ENCODE results near the gene ROBO4. TPM values are rescaled to one million over a fixed set of nuclear protein-coding genes. Genes with fewer than 3 reads are reported as not detected.

Gene ROBO4
- polyA plus RNA-seq, 2 of the 4 experiments (the other 2 are of a cell fraction) = not detected

GRCh38 chr11:124880958-124881357 lies 16.7 kb downstream of the ROBO4 start:
- no peak for FAIRE-seq
- Histone ChIP-seq H3K9me3 (no peaks in the 10 kb centered on the region), H3K4me2 (no peak overlapping the region), H3K4me3 (no peak overlapping the region), H3K27ac (no peak overlapping the region), H3K4me1 (0 out of 3 replicates have a peak, but pooled peaks cover 3% of the 10 kb centered on the region)
- TF ChIP-seq RNF2 (IDR thresholded peaks at IDR 0.05; ENCODE audit: borderline replicate concordance, low read depth) = no peak
- no peak for TF ChIP-seq HOXB5 (CRISPR knock-in tag; IDR thresholded peaks at IDR 0.05)
- TF ChIP-seq RFX5 (IDR thresholded peaks at IDR 0.05) = no peak
- TF ChIP-seq ZNF302 (CRISPR knock-in tag; IDR thresholded peaks at IDR 0.05) = no peak
- no peak for TF ChIP-seq ESRRA (IDR thresholded peaks at IDR 0.05; ENCODE audit: borderline replicate concordance, low read length)
- no peak for TF ChIP-seq RARB (CRISPR knock-in tag; IDR thresholded peaks at IDR 0.05)
- no peak for TF ChIP-seq E2F6 (IDR thresholded peaks at IDR 0.05; ENCODE audit: borderline replicate concordance, low read depth)
- TF ChIP-seq EHMT2 (IDR thresholded peaks at IDR 0.05; ENCODE audit: low read depth) = no peak
- TF ChIP-seq HES2 (IDR thresholded peaks at IDR 0.05) = no peak
- no peak for TF ChIP-seq TFCP2L1 (CRISPR knock-in tag; IDR thresholded peaks at IDR 0.05)
- TF ChIP-seq BHLHE40 (IDR thresholded peaks at IDR 0.05; ENCODE audit: low read depth, low read length) = no peak
- TF ChIP-seq HDAC2 (IDR thresholded peaks at IDR 0.05) = no peak
- no peak for TF ChIP-seq JUNB (IDR thresholded peaks at IDR 0.05)
- TF ChIP-seq ELK1 (IDR thresholded peaks at IDR 0.05; ENCODE audit: low read depth, low read length) = no peak
- ATAC-seq = no peak
- ChIA-PET CTCF (interaction anchor here (0.7 to 1.8 kb wide), 4 partner anchors 10 to 43 kb away, joined by 3 to 6 read pairs (median 4); no protein-coding TSS in a partner anchor), POLR2A (interaction anchor here (0.7 kb wide), 1 partner anchor 73 kb away, joined by 3 read pairs; the partner anchor contains the start of gene CCDC15)
- no peak for DNase-seq (ENCODE audit: low read depth in 1 of 2, low spot score in 1 of 2)
- WGBS (ENCODE audit: missing lambda C conversion rate) = 46% methylated on average over 3 of the region's 3 CpGs

- TF ChIP-seq REST (IDR thresholded peaks at IDR 0.05) (no peak), POLR2A (IDR thresholded peaks at IDR 0.05; ENCODE audit: low read length) (no peak), RFX5 (IDR thresholded peaks at IDR 0.05) (no peak), JUN (IDR thresholded peaks at IDR 0.05) (no peak), MYC (IDR thresholded peaks at IDR 0.05; ENCODE audit: borderline replicate concordance, low read length) (no peak), EHF (CRISPR knock-in tag; IDR thresholded peaks at IDR 0.05) (no peak), FOSB (CRISPR knock-in tag; IDR thresholded peaks at IDR 0.05) (no peak), USF2 (IDR thresholded peaks at IDR 0.05) (no peak), SMC3 (IDR thresholded peaks at IDR 0.05) (no peak), RNF2 (IDR thresholded peaks at IDR 0.05; ENCODE audit: borderline replicate concordance, low read depth) (no peak)
- Histone ChIP-seq H3K4me1 (peaks cover 6% of the 10 kb centered on the region; the same call in 1 of the 3 replicates), H3K27ac (no peak overlapping the region), H3K9me3 (no peaks in the 10 kb centered on the region), H3K4me3 (no peak overlapping the region), H3K4me2 (no peak overlapping the region)
- ChIA-PET CTCF (interaction anchor here (1.0 to 1.8 kb wide), 3 partner anchors 11 to 42 kb away, joined by 3 to 6 read pairs (median 4); no protein-coding TSS in a partner anchor), POLR2A (no interaction called here)
- WGBS (ENCODE audit: missing lambda C conversion rate) = 80% methylated on average over 3 of the region's 10 CpGs
- no peak for FAIRE-seq
- ATAC-seq = no peak
- DNase-seq (ENCODE audit: low read depth in 1 of 2, low spot score in 1 of 2) = no peak
These were observed 17.4 kb downstream of the ROBO4 start for GRCh38 chr11:124880290-124880611.
